Right ventricle myocardium superior (tissue), 1 donor: ENCODE results near the gene DLX5. TPM values are rescaled to one million over a fixed set of nuclear protein-coding genes. Genes with fewer than 3 reads are reported as not detected.

ENCODE experiments used
- ATAC-seq: fragments of 200-7000 bp; cut with Tn5 transposase; one replicate; pipeline ENCODE4 v1.9.1; 2020; ENCODE audit warnings: mild to moderate bottlenecking; ENCODE audit not compliant: poor library complexity
- DNase-seq: peaks from one replicate; pipeline ENCODE4 v3.0.0-alpha.2; 2020
- intact Hi-C: fragments of 100-400 bp; cut with DNase I; formaldehyde crosslinking; loops from one replicate; pipeline ENCODE4 v1.11.2; 2022
- total RNA-seq: library from RNA; stranded (reverse); fragmentation: NEBNext Ultra II Directional; extraction: Animal tissue kit (Norgen Biotek cat#: 25700); gene quantifications from one replicate; pipeline ENCODE4 v1.2.1, GENCODE V29; 2021
- donor health status: DM: no; HTN: yes; CAD: no; lungs with severe emphysema.

DLX5 gene
- total RNA-seq, 1 donor from 2014 or later = not detected

DNA sequence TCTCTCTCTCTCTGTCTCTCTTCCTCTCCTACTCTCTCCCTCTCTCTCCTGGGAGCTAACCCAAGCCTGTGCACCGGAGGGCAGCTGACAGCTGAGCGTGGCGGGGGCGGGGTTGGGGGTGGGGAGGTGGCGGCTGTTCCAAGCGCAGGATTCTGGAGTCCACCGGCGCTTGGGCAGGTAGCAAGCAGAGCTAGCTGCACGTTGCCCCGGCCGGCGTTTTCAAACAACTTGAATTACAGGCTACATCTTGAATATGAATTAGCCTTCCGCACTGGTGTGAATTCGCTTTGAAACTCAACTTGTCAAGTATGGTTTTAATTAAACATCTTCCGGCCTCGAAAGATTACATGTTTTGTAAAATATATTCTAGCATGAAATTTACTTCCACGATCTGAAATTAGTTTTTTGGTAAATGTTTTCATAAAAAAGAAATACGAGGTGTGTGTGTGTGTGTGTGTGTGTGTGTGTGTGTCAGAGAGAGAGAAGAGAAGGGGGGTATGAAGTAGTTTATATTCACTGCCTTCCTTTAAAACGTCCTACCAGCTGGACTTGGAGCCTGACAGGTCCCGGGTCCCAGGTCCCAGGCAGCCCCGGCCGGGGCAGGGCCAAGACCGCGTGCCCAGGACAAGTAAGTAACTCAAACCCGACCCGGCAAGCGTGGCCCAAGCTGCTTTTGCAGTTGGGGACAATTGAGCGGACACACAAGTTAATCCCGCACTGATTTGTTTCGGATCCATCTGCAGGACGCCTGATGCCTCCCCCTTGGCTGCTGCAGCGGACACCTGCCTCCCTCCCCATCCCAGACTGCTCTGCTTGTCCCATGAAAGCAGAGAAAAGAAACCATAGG, 28.3 kb downstream of the DLX5 start:
- ATAC-seq = no peak
- intact Hi-C loops = no loop called here
- DNase-seq = no peak

DNA sequence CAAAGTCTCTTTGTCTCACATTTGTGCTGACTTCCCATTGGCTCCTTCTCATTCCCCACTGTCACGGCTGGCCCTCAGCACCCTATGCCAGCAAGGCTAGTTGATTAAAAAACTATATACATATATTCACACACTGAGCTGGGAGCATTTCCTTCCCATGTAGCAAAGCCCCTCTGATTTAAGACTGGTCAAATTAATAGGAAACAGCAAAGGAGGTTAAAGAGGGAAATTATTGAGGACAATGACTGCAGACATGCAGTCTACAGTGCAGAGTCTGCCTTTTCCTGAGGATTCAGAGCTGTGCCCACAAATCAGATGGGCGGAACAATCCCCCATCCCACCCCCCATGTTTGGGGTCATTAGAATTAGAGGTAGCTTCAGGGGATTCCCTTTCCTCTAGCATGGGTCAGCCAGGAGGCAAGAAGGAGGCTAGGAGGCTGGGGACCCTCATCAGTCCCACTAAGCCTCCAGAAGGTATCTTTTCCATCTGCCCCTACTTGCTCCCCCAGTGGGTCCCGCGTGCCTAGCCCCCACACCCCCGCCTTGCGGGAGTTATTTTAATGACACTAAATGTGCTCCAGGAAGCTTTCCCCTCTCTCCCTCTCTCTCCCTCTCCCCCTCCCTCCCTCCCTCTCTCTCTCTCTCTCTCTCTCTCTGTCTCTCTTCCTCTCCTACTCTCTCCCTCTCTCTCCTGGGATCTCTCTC, 29.1 kb downstream of the DLX5 start:
- DNase-seq = no peak
- no peak for ATAC-seq
- intact Hi-C loops = no loop called here

GRCh38 chr7:96993980-96994379, 30.7 kb downstream of the DLX5 start:
- DNase-seq (no peak), ATAC-seq (no peak)
- intact Hi-C loops = no loop called here

DNA sequence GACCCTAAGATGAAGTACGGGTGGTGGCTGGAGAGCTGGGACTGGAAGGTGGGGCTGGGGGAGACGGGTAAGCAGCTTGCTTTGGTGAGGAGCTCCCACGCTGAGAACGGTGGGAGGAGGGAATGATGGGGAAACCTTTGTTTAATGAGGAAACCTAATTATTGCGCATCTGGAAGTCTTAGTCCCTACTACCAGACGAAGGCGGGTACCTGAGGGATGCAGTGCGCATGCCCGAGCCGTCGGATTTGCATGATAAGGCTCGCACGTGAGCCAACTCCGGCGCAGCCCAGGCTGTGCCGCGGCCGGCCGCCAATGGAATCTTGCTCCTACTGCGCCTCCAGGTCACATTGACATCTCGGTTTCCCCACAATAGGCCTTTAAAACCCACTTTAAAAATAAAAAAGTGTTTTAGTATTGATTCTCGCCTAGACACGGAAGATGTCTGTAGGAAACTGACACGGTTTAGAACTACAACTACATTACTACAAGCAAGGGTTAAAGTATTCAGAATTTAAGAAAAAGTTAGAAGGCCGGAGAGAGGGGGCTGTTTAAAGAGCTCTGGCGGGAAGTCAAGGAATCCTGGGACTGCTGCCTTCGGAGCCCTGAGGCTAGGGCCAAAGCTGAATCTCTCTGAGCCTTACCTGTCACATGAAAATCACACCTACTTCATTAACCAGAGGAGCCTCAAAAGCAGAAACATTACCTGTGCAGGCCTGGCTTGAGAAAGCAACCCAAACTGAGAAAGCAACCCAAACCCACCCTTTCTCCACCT, 31.4 kb downstream of the DLX5 start:
- DNase-seq (no peak), ATAC-seq (no peak)
- intact Hi-C loops = no loop called here

GRCh38 chr7:96992192-96993005, 32.2 kb downstream of the DLX5 start:
- DNase-seq = no peak
- intact Hi-C loops = no loop called here
- ATAC-seq = no peak

DNA sequence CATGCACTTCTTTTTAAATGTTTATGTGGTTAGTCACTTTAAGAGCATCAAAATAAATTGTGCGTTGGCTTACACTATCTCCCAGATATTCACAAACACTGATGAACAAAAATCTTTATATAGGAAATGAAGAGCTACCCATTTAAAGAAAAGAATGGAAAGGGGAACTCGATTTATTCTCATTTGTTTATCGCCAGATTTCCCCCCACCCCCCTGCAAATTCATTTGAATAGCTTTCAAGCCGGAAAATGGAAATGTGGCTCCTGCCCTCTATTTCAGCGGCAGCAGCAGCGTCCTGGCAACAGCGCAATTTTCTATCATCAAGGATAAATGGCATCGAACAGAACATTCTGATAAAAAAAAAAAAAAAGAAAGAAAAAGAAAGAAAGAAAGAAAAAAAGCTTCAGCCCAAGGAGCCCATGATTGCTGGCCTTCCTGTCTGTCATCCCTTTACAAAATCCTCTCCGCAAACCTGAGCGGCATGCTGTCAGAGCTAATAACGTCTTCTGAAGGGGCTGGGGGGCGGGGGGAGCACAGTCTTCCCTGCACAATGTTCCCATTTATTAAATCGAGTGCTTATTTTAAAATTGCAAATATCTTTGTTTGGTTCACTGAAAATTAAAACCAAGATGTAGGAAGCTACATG, 33.0 kb downstream of the DLX5 start:
- no peak for DNase-seq
- intact Hi-C loops = no loop called here
- no peak for ATAC-seq

- DNase-seq = no peak
- ATAC-seq = no peak
- intact Hi-C loops = no loop called here
Observed at GRCh38 chr7:96989859-96990317, 34.7 kb downstream of the DLX5 start.

- no peak for ATAC-seq
- intact Hi-C loops = no loop called here
- no peak for DNase-seq
Observed at GRCh38 chr7:96989241-96989858, 35.3 kb downstream of the DLX5 start.

DNA sequence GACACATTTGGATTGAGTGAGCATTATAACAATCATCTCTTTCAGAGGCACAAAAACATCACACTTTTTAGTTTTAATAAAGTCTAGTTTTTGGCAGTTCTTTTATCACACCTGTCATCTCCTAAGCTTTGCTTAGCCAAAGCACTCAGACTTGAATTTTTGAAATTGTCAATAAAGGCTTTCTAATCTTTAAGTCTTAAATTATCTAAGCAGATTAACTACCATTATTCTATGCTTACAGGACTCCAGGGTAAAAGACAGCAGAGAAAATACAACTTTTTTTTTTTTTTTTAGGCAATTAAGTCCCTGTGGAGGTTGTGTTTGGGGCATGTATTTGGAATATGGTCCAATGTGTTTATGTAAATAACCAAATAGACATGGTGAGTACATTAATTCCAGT, 36.9 kb downstream of the DLX5 start:
- no peak for ATAC-seq
- intact Hi-C loops = no loop called here
- no peak for DNase-seq

DNA sequence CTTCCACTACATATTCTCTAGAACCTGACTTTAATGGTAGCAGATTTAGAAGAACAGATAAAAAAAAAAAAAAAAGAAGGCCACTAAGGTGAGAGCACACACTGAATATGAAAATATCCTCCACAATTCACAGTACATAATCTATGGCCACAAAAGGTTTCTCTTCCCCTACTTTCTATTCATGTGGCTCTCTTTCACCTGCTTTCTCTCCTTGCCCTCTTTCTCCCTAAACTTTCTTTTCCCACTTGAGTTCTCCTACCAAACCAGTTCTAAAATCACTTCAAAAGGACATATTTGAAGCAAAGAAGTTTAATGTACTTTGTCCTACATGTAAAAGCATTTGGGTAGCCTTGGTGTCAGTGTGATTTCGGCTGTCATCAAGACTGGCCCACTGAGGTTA, 37.7 kb downstream of the DLX5 start:
- no peak for ATAC-seq
- intact Hi-C loops = no loop called here
- no peak for DNase-seq

DNA sequence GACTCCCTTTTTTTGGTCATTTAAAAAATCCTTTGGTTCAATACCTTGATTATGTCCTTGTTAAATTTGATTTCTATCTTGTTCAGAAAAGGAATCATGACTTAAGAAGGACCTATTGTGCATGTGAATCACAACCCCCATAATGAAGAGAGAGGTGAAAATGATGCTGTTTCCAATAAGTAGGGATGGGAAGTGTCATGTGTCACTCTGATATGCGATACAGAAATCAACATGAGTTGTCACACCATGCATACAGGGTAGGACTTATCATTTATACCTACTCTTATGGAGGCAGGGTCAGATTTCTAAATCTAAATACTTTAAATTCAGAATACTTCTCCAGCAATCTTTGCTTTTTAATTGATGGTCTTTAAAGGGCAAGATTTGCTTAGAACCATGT, 38.6 kb downstream of the DLX5 start:
- ATAC-seq (no peak), DNase-seq (no peak)
- intact Hi-C loops = no loop called here

- ATAC-seq (no peak), DNase-seq (no peak)
- intact Hi-C loops = no loop called here
Observed at GRCh38 chr7:96982586-96982985, 42.0 kb downstream of the DLX5 start.

DNA sequence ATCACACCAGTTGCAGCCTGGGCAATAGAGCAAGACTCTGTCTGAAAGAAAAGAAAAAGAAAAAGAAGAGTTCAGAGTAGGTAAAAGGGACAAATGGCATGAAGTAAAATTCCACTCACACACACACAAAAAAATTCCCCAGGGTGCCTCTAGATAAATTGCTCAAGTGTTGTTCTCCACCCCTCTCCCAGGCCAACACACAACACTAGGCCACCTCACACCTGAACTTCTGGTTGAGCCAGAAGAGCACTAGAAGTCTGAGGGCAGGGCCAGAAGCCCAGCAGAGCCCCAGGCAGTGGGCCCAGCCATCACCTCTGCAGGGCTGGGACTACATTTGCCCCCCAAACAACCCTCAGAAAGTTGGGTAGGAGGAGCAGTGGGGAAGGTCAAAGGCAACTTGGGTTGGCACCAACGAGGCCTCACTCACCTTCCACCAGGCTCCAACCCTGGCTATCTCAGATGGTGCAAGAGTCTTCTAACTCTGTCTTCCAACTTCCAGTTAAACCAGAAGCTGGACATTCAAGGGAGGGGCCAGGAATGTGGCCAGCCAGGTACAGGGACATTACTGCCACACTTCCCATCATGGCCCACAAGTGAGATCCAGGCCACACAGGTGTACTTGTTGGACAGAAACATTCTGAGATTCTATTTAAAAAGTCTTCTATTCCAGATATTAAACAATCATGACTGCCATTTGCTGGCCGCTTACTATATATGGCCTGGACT, 44.9 kb downstream of the DLX5 start:
- intact Hi-C loops = no loop called here
- DNase-seq (no peak), ATAC-seq (no peak)

GRCh38 chr7:96977445-96977844, 47.2 kb downstream of the DLX5 start:
- intact Hi-C loops = no loop called here
- no peak for ATAC-seq
- no peak for DNase-seq

DNA sequence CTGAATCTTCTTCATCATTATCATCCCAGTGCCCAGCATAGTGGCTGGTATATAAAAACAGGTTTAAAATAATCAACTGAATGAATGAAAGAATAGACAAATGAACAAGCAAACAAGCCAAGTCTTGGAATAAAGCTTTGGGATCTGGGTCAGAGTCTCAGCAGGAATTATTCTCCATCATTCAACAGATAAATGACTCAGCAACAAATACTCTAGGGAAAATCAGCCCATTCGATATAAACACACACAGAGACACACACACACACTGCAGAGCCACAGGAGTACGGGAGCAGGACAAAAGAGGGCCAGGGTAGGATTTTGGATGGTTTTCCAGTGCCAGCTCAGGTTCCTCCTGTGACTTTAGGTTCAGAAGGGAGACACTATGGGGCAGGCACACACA, 48.5 kb downstream of the DLX5 start:
- ATAC-seq (no peak), DNase-seq (no peak)
- intact Hi-C loops = no loop called here

- ATAC-seq = no peak
- DNase-seq = no peak
- intact Hi-C loops = no loop called here
Observed at GRCh38 chr7:96973986-96974385, 50.6 kb downstream of the DLX5 start.

GRCh38 chr7:96970739-96971138, 53.9 kb downstream of the DLX5 start:
- no peak for ATAC-seq
- DNase-seq = no peak
- intact Hi-C loops = no loop called here
